Measurements from ENCODE around the gene TICAM1. TPM values are rescaled to one million over a fixed set of nuclear protein-coding genes. Genes with fewer than 3 reads are reported as not detected.

The TICAM1 gene
- total and polyA plus RNA-seq, 4 experiments from 2014 or later, result 2.2 to 18.1 (median 17.0) TPM

GRCh38 chr19:4775627-4776152 lies 55.8 kb downstream of the TICAM1 start:
- intact Hi-C loops (cut with micrococcal nuclease), result no loop called here
- ChIA-PET POLR2A (ENCODE audit: partially characterized antibody) (no interaction called here), CTCF (ENCODE audit: partially characterized antibody) (no interaction called here)
- DNase-seq, result no peak
- Histone ChIP-seq H3K27me3 (ENCODE audit: insufficient read depth, low read length) (no peaks in the 10 kb centered on the region), H3K9me3 (ENCODE audit: control insufficient read depth in 1 of 2, low read length in 2 of 2) (no peaks in the 10 kb centered on the region), H3K36me3 (ENCODE audit: insufficient read depth, low read length) (no peaks in the 10 kb centered on the region), H3K27ac (ENCODE audit: low read depth, low read length) (no peak overlapping the region), H3K4me1 (ENCODE audit: insufficient read depth, low read length) (no peaks in the 10 kb centered on the region), H3K4me3 (ENCODE audit: low read length in 2 of 2) (no peak overlapping the region)
- H3K4me3 Mint-ChIP-seq, result no peak overlapping the region
- peaks cover 14 to 20% of the 10 kb centered on the region in 2 donors for H3K27me3 Mint-ChIP-seq
- no peak overlapping the region for H3K27ac Mint-ChIP-seq
- H3K36me3 Mint-ChIP-seq, result peaks cover 0 to 3% of the 10 kb centered on the region in 2 donors
- peaks cover 0 to 3% (median 0%) of the 10 kb centered on the region in 4 donors for H3K4me1 Mint-ChIP-seq
- H3K9me3 Mint-ChIP-seq, result peaks cover 0 to 4% (median 1%) of the 10 kb centered on the region in 8 donors

GRCh38 chr19:4774136-4774535 lies 57.4 kb downstream of the TICAM1 start:
- CTCF ChIA-PET (ENCODE audit: partially characterized antibody), result interaction anchor here (0.8 kb wide), 1 partner anchor 17 kb away, joined by 3 read pairs; no protein-coding TSS in a partner anchor
- H3K9me3 Mint-ChIP-seq, result peaks cover 0 to 5% (median under 1%) of the 10 kb centered on the region in 8 donors
- intact Hi-C loops (cut with micrococcal nuclease), result no loop called here

DNA sequence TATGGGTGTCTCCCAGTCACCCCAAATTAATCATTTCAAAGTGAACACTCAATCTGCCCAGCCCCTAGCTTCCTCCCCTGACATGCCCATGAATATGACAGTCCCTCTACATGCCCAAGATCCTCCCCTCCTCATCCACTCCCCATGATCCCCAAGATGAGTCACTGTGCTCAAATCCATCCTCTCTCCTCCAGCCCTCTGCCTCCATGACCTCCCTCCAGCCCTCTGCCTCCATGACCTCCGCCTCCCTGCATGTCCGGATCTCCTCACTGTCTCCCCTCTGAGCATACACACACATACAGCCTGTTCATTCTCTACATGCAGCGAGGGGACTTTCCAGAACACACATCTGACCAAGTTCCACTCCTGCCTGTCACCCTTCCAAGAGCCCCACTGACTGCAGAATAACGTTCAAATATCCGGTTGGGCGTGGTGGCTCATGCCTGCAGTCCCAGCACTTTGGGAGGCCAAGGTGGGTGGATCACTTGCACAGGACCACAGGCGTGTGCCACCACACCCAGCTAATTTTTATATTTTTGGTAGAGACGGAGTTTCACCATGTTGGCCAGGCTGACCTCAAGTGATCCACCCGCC lies 58.4 kb downstream of the TICAM1 start:
- Histone ChIP-seq H3K27me3 (ENCODE audit: insufficient read depth, low read length) (no peaks in the 10 kb centered on the region), H3K4me3 (ENCODE audit: low read length in 2 of 2) (no peak overlapping the region), H3K36me3 (ENCODE audit: insufficient read depth, low read length) (no peaks in the 10 kb centered on the region), H3K4me1 (ENCODE audit: insufficient read depth, low read length) (no peaks in the 10 kb centered on the region), H3K9me3 (ENCODE audit: control insufficient read depth in 1 of 2, low read length in 2 of 2) (no peaks in the 10 kb centered on the region), H3K27ac (ENCODE audit: low read depth, low read length) (no peak overlapping the region)
- H3K27ac Mint-ChIP-seq, result no peak overlapping the region
- ChIA-PET CTCF (ENCODE audit: partially characterized antibody) (no interaction called here), POLR2A (ENCODE audit: partially characterized antibody) (no interaction called here)
- no peak overlapping the region for H3K4me3 Mint-ChIP-seq
- intact Hi-C loops (cut with micrococcal nuclease), result no loop called here
- peaks cover 0 to 5% (median under 1%) of the 10 kb centered on the region in 8 donors for H3K9me3 Mint-ChIP-seq
- no peak for DNase-seq
- H3K36me3 Mint-ChIP-seq, result peaks cover 0 to 3% of the 10 kb centered on the region in 2 donors
- peaks cover 14 to 25% of the 10 kb centered on the region in 2 donors for H3K27me3 Mint-ChIP-seq
- H3K4me1 Mint-ChIP-seq, result peaks cover 2 to 6% (median 4%) of the 10 kb centered on the region in 4 donors

More at GRCh38 chr19:4774136-4774535, 57.4 kb downstream of the TICAM1 start:
- Mint-ChIP-seq H3K4me3 (no peak overlapping the region), H3K27ac (no peak overlapping the region), H3K27me3 (peaks cover 14 to 24% of the 10 kb centered on the region in 2 donors), H3K4me1 (peaks cover 2 to 6% (median 4%) of the 10 kb centered on the region in 4 donors), H3K36me3 (peaks cover 0 to 3% of the 10 kb centered on the region in 2 donors)
- no peaks in the 10 kb centered on the region for H3K4me1 ChIP-seq (ENCODE audit: insufficient read depth, low read length)
- H3K9me3 ChIP-seq (ENCODE audit: control insufficient read depth in 1 of 2, low read length in 2 of 2), result no peaks in the 10 kb centered on the region
- no peaks in the 10 kb centered on the region for H3K36me3 ChIP-seq (ENCODE audit: insufficient read depth, low read length)
- DNase-seq, result no peak
- no peak overlapping the region for H3K27ac ChIP-seq (ENCODE audit: low read depth, low read length)
- POLR2A ChIA-PET (ENCODE audit: partially characterized antibody), result no interaction called here
- H3K27me3 ChIP-seq (ENCODE audit: insufficient read depth, low read length), result no peaks in the 10 kb centered on the region
- no peak overlapping the region for H3K4me3 ChIP-seq (ENCODE audit: low read length in 2 of 2)

- peaks cover 0 to 5% (median 0%) of the 10 kb centered on the region in 8 donors for H3K9me3 Mint-ChIP-seq
- no peak for DNase-seq
- peaks cover 2 to 6% (median 4%) of the 10 kb centered on the region in 4 donors for H3K4me1 Mint-ChIP-seq
- H3K27me3 ChIP-seq (ENCODE audit: insufficient read depth, low read length), result no peaks in the 10 kb centered on the region
- H3K27ac Mint-ChIP-seq, result no peak overlapping the region
- CTCF ChIA-PET (ENCODE audit: partially characterized antibody), result no interaction called here
- no peaks in the 10 kb centered on the region for H3K9me3 ChIP-seq (ENCODE audit: control insufficient read depth in 1 of 2, low read length in 2 of 2)
- intact Hi-C loops (cut with micrococcal nuclease), result no loop called here
- H3K4me3 Mint-ChIP-seq, result no peak overlapping the region
- POLR2A ChIA-PET (ENCODE audit: partially characterized antibody), result no interaction called here
- H3K27me3 Mint-ChIP-seq, result peaks cover 14 to 27% of the 10 kb centered on the region in 2 donors
- H3K4me1 ChIP-seq (ENCODE audit: insufficient read depth, low read length), result no peaks in the 10 kb centered on the region
- H3K36me3 ChIP-seq (ENCODE audit: insufficient read depth, low read length), result no peaks in the 10 kb centered on the region
- H3K4me3 ChIP-seq (ENCODE audit: low read length in 2 of 2), result no peak overlapping the region
- no peak overlapping the region for H3K27ac ChIP-seq (ENCODE audit: low read depth, low read length)
- H3K36me3 Mint-ChIP-seq, result peaks cover 0 to 3% of the 10 kb centered on the region in 2 donors
These were observed 58.9 kb downstream of the TICAM1 start for GRCh38 chr19:4772566-4772965.

DNA sequence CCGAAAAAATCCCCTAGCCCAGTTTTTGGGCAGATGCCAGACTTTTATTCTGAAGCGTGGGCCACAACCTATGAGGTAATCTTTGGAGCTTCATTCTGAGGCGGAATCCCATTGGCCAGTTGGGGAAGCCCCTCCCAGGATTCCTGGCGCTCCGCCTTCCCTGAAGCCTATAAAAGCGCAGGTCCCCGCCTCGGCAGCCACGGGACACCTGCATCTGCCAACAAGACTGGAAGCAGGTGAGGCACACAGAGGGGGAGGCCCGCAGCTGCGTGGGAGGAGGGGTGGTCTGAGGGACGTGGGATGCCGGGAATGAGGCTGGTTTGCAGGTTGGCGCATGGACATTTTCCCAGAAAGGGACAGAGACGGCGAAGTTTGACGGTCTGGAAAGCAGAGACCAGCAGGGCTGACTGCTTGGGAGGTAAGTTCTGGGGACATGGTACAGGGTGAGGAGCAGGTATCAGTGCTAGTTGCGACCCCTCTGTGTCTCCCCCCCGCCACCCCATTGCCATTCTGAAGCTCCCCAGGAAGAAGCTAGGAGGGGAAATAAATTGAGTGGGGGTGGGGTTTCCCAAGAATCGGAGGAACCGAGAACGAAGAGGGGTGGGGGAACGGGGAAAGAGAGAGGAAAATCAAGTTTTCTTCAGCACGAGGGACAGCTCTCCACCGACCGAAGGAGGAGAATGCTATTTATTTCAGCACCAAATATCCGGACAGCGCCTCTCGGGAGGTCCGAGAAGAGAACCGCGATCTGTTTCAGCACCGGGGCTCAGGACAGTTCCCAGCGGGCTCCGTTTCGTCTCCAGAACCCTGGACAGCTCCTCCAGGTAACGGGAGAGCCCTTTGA lies 62.4 kb downstream of the TICAM1 start:
- Mint-ChIP-seq H3K4me3 (no peak overlapping the region), H3K4me1 (peaks cover 2 to 6% (median 4%) of the 10 kb centered on the region in 4 donors), H3K27me3 (peaks cover 11 to 22% of the 10 kb centered on the region in 2 donors), H3K27ac (peak overlapping the region in 4 of 7 donors; percentile 61 to 79 (median 78)), H3K9me3 (peaks cover 0 to 2% (median 0%) of the 10 kb centered on the region in 8 donors), H3K36me3 (no peaks in the 10 kb centered on the region)
- Histone ChIP-seq H3K27ac (ENCODE audit: low read depth, low read length) (no peak overlapping the region), H3K9me3 (ENCODE audit: control insufficient read depth in 1 of 2, low read length in 2 of 2) (no peaks in the 10 kb centered on the region), H3K27me3 (ENCODE audit: insufficient read depth, low read length) (no peaks in the 10 kb centered on the region), H3K4me1 (ENCODE audit: insufficient read depth, low read length) (no peaks in the 10 kb centered on the region), H3K4me3 (ENCODE audit: low read length in 2 of 2) (no peak overlapping the region), H3K36me3 (ENCODE audit: insufficient read depth, low read length) (no peaks in the 10 kb centered on the region)
- POLR2A ChIA-PET (ENCODE audit: partially characterized antibody), result interaction anchor here (1.6 kb wide), 1 partner anchor 46 kb away, joined by 4 read pairs; the partner anchor contains the start of gene DPP9
- intact Hi-C loops (cut with micrococcal nuclease), result loop anchor here (1.0 kb wide), 1 partner anchor 22 kb away; the partner anchor contains the start of gene FEM1A
- peak; percentile 79 to 88 (median 80) for DNase-seq
- CTCF ChIA-PET (ENCODE audit: partially characterized antibody), result interaction anchor here (0.7 kb wide), 1 partner anchor 43 kb away, joined by 3 read pairs; no protein-coding TSS in a partner anchor

Small RNA genes lying within 50 kb of the gene (microRNA-seq; reads per million reads assigned to microRNA genes)
- not detected for gene MIR7-3 (ENCODE audit: borderline microRNAs expressed, borderline number of aligned reads, borderline replicate concordance)

Other genes starting within 250 kb of the TICAM1 start
- gene TNFAIP8L1, start 192.2 kb downstream of the TICAM1 start, total RNA-seq, result 10 to 100 TPM; 16.2 to 17.2 TPM
- 10 to 100 TPM in 1 of 2 donors, 1 to 10 TPM in 1; 3.7 to 11.1 TPM for gene TNFAIP8L1, start 192.2 kb downstream of the TICAM1 start, polyA plus RNA-seq
- 10 to 100 TPM; 43.0 to 46.4 TPM for gene MYDGF, start 161.4 kb downstream of the TICAM1 start, total RNA-seq
- gene MYDGF, start 161.4 kb downstream of the TICAM1 start, polyA plus RNA-seq, result 100 to 1,000 TPM; 128 to 199 TPM
- 10 to 100 TPM; 86.9 to 93.9 TPM for gene DPP9, start 107.9 kb downstream of the TICAM1 start, total RNA-seq
- gene DPP9, start 107.9 kb downstream of the TICAM1 start, polyA plus RNA-seq, result 10 to 100 TPM; 10.7 to 31.6 TPM
- 10 to 100 TPM; 16.7 TPM for gene FEM1A, start 40.0 kb downstream of the TICAM1 start, total RNA-seq
- 1 to 10 TPM; 1.3 to 3.1 TPM for gene FEM1A, start 40.0 kb downstream of the TICAM1 start, polyA plus RNA-seq
- 10 to 100 TPM; 16.0 to 18.2 TPM for gene PLIN3, start 36.0 kb upstream of the TICAM1 start, total RNA-seq
- gene PLIN3, start 36.0 kb upstream of the TICAM1 start, polyA plus RNA-seq, result 10 to 100 TPM; 30.1 to 50.1 TPM
- 10 to 100 TPM in 1 of 2 experiments, 1 to 10 TPM in 1; 9.1 to 13.2 TPM for gene ARRDC5, start 71.2 kb upstream of the TICAM1 start, total RNA-seq
- gene ARRDC5, start 71.2 kb upstream of the TICAM1 start, polyA plus RNA-seq, result 1 to 10 TPM in 1 of 2 donors, under 1 TPM in 1; 0.52 to 1.4 TPM
- under 1 TPM; 0.11 to 0.15 TPM for gene UHRF1, start 77.8 kb upstream of the TICAM1 start, total RNA-seq
- under 1 TPM in 1 of 2 donors, not detected in 1; 0.22 TPM for gene UHRF1, start 77.8 kb upstream of the TICAM1 start, polyA plus RNA-seq
- 10 to 100 TPM; 47.9 to 50.4 TPM for gene KDM4B, start 137.4 kb upstream of the TICAM1 start, total RNA-seq
- 10 to 100 TPM in 1 of 2 donors, 1 to 10 TPM in 1; 3.2 to 11.9 TPM for gene KDM4B, start 137.4 kb upstream of the TICAM1 start, polyA plus RNA-seq

Measured in CD4-positive, alpha-beta memory T cell (primary cell).